ENCODE data around the gene LIME1. TPM values are rescaled to one million over a fixed set of nuclear protein-coding genes. Genes with fewer than 3 reads are reported as not detected.

Gene LIME1
- total RNA-seq, 1 experiment from 2014 or later, result 27.4 TPM

GRCh38 chr20:63707558-63708300 lies 28.7 kb upstream of the LIME1 start, which contains the start of the genes ARFRP1 and ZGPAT (continued):
- TF ChIP-seq ATF3 (IDR thresholded peaks at IDR 0.05) (no peak), EGR1 (IDR thresholded peaks at IDR 0.05; ENCODE audit: low read depth) (no peak), CBX3 (IDR thresholded peaks at IDR 0.05; ENCODE audit: low read depth) (no peak), YY1 (IDR thresholded peaks at IDR 0.05; ENCODE audit: extremely low read depth, insufficient replicate concordance, low read depth, low read length) (peak; percentile 64)

DNA sequence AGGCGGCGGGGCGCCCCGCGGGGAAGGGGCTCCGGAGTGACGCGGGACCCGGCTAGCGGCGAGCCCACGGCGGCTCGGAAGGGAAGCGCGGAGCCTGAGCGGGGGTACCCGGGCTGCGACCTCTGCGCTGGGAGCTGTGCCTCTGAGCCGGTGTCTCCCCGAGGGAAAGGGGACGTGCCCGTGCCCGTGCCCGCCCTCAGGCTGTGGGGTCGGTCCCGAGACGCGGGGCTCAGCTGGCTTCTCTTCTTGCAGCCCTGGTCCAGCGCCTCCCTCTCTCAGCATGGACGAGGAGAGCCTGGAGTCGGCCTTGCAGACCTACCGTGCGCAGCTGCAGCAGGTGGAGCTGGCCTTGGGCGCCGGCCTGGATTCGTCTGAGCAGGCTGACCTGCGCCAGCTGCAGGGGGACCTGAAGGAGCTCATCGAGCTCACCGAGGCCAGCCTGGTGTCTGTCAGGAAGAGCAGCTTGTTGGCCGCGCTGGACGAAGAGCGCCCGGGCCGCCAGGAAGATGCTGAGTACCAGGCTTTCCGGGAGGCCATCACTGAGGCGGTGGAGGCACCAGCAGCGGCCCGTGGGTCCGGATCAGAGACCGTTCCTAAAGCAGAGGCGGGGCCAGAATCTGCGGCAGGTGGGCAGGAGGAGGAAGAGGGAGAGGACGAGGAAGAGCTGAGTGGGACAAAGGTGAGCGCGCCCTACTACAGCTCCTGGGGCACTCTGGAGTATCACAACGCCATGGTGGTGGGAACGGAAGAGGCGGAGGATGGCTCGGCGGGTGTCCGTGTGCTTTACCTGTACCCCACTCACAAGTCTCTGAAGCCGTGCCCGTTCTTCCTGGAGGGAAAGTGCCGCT lies 27.9 kb upstream of the LIME1 start:
- no peak overlapping the region for H2AFZ ChIP-seq (ENCODE audit: low read depth, low read length, poor library complexity, severe bottlenecking)
- peak overlapping the region; percentile 95 for H3K4me2 ChIP-seq (ENCODE audit: low read length)
- H3K9ac ChIP-seq (ENCODE audit: low read length), result peak overlapping the region; percentile 96
- DNase-seq (ENCODE audit: low read depth, low spot score), result no peak
- TF ChIP-seq YY1 (IDR thresholded peaks at IDR 0.05; ENCODE audit: extremely low read depth, insufficient replicate concordance, low read depth, low read length) (no peak), EZH2phosphoT487 (IDR thresholded peaks at IDR 0.05; ENCODE audit: borderline replicate concordance) (no peak), TCF7L2 (IDR thresholded peaks at IDR 0.05; ENCODE audit: borderline replicate concordance, extremely low read depth, insufficient read depth, insufficient read length) (no peak), POLR2AphosphoS5 (IDR thresholded peaks at IDR 0.05; ENCODE audit: low read depth, low read length) (no peak), JUND (IDR thresholded peaks at IDR 0.05) (no peak), SIN3A (IDR thresholded peaks at IDR 0.05; ENCODE audit: low read depth) (no peak), REST (IDR thresholded peaks at IDR 0.05; ENCODE audit: low read depth) (no peak), EGR1 (IDR thresholded peaks at IDR 0.05; ENCODE audit: low read depth) (no peak), EZH2 (IDR thresholded peaks at IDR 0.05) (no peak), MAX (IDR thresholded peaks at IDR 0.05) (no peak), ZNF274 (IDR thresholded peaks at IDR 0.05; ENCODE audit: low read depth, low read length) (no peak)
- TF ChIP-seq, protein P1, sequence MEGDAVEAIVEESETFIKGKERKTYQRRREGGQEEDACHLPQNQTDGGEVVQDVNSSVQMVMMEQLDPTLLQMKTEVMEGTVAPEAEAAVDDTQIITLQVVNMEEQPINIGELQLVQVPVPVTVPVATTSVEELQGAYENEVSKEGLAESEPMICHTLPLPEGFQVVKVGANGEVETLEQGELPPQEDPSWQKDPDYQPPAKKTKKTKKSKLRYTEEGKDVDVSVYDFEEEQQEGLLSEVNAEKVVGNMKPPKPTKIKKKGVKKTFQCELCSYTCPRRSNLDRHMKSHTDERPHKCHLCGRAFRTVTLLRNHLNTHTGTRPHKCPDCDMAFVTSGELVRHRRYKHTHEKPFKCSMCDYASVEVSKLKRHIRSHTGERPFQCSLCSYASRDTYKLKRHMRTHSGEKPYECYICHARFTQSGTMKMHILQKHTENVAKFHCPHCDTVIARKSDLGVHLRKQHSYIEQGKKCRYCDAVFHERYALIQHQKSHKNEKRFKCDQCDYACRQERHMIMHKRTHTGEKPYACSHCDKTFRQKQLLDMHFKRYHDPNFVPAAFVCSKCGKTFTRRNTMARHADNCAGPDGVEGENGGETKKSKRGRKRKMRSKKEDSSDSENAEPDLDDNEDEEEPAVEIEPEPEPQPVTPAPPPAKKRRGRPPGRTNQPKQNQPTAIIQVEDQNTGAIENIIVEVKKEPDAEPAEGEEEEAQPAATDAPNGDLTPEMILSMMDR (IDR thresholded peaks at IDR 0.05 in 2 of 3, conservative IDR thresholded peaks at IDR 0.05 in 1 of 3; ENCODE audit: borderline replicate concordance in 1 of 3, insufficient read depth in 1 of 3, low read depth in 2 of 3, low read length in 2 of 3), result no peak
- peaks cover 82% of the 10 kb centered on the region for H3K79me2 ChIP-seq (ENCODE audit: insufficient read depth, low read length)
- ChIA-PET POLR2A (interaction anchor here (0.6 to 2.2 kb wide), 6 partner anchors 9 to 157 kb away, joined by 3 to 15 read pairs (median 4); partner anchors contain the start of gene TPD52L2), CTCF (interaction anchor here (0.8 to 1.7 kb wide), 8 partner anchors 10 to 272 kb away, joined by 3 to 9 read pairs (median 4); partner anchors contain the start of genes PRPF6 and TPD52L2), RAD21 (ENCODE audit: low non-redundant PET in 1 of 2, low total read pairs in 2 of 2, uncharacterized antibody in 2 of 2, unreplicated experiment in 2 of 2) (interaction anchor here (0.6 to 1.0 kb wide), 2 partner anchors 157 to 158 kb away, joined by 3 to 4 read pairs; partner anchors contain the start of gene TPD52L2 (in 1 of the 2))
- no peaks in the 10 kb centered on the region for H4K20me1 ChIP-seq (ENCODE audit: insufficient read depth)
- H3K9me3 ChIP-seq (ENCODE audit: control insufficient read depth in 1 of 2, insufficient read depth in 1 of 2, low read depth in 1 of 2, low read length in 2 of 2), result 0 out of 4 replicates have a peak, but pooled peaks cover 0 to 6% of the 10 kb centered on the region in 2 experiments
- peak overlapping the region; percentile 85 to 96 for H3K4me3 ChIP-seq (replicated peaks in 1 of 2; ENCODE audit: low read depth in 1 of 2, low read length in 2 of 2)
- BruUV-seq (replicated peaks), result TSS peak; percentile 49
- peaks cover 15 to 53% of the 10 kb centered on the region in 2 experiments for H3K36me3 ChIP-seq (ENCODE audit: control insufficient read depth in 1 of 2, insufficient read depth in 2 of 2, low read length in 2 of 2)
- peak overlapping the region; percentile 95 for H3K27ac ChIP-seq (ENCODE audit: low read depth, low read length)
- no peaks in the 10 kb centered on the region for H3K9me2 ChIP-seq (ENCODE audit: insufficient read depth)
- ATAC-seq, result peak; percentile 19
- peaks cover 13 to 21% of the 10 kb centered on the region in 2 experiments for H3K4me1 ChIP-seq (ENCODE audit: control insufficient read depth in 1 of 2, insufficient read depth in 2 of 2, low read length in 2 of 2)
- intact Hi-C loops (cut with micrococcal nuclease), result loop anchor here (10.0 kb wide), 1 partner anchor 346 kb away; no protein-coding TSS in a partner anchor
- no peaks in the 10 kb centered on the region for H3K27me3 ChIP-seq (ENCODE audit: insufficient read depth, low read length)
